AG04449 (cell line): ENCODE data around the gene TRPM4.

Experiments
- CTCF ChIA-PET: fragments of 350-600 bp; formaldehyde crosslinking; extraction: SDS; loops from one replicate; lab custom pipeline; 2021; ENCODE audit warnings: antibody characterized with exemption; lab: Yijun Ruan, JAX
- POLR2A ChIA-PET: fragments of 400-600, 350-600 bp; formaldehyde crosslinking; extraction: SDS; loops from one replicate; lab custom pipeline; 2020; ENCODE audit warnings: antibody characterized with exemption, inconsistent platforms; lab: Yijun Ruan, JAX
- DNase-seq: peaks from one replicate; pipeline ENCODE4 v3.0.0-alpha.2; 2010; ENCODE audit warnings: low read depth, low spot score
- H3K4me3 ChIP-seq: 2 replicates; pipeline ENCODE4 v1.5.1; 2011; ENCODE audit warnings: low read depth, mild to moderate bottlenecking, control low read depth, low read length
- TF ChIP-seq, protein P1 (sequence below): IDR thresholded peaks from one replicate; pipeline ENCODE4 v1.5.1; 2011; ENCODE audit warnings: mild to moderate bottlenecking, moderate library complexity, low read length, control low read depth, inconsistent platforms; ENCODE audit not compliant: insufficient read depth; ENCODE audit errors: missing control alignments

Gene TRPM4

DNA sequence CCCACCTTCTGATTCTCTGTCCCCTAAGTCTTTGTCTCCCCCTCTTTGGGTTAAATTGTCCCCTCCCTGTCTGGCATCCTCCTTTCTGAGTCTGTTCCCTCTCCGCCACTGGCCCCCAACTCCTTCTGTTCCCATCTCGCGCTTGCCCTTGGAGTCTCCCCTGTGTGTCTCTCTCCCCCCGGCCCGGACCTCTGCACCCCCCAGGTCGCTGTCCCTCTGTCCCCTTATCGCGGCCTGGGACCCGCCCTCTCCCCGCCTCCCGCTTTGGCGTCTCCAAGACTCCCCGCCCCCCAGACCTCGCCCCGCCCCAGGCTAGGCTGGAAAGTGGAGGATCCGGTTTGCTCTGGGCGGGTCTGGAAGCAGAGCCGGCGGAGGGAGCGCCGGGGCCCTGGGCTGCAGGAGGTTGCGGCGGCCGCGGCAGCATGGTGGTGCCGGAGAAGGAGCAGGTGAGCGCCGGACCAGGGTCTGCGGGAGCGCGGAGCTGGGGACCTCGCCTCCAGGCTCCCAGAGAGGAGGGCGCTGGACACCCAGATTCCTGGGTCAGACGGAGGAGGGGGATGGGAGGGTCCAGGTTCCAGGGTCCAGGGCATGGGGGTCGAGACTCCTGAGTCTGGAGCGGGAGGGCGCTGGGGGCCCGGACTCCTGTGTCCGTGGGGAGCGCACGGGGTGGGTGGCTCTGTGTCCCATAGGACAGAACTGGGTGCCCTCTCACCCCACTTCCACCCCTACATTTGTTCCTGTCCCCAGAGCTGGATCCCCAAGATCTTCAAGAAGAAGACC is at the start of gene TRPM4:
TRPM4 (plus strand) TSS at position 348 of the 780 bp plus-strand sequence; CDS start at position 423, 75 bp downstream.
- DNase-seq, result no peak
- H3K4me3 ChIP-seq, result peak within 1 kb of the TSS; percentile 93
- CTCF ChIA-PET, result interaction anchor here (1.1 to 1.8 kb wide), 2 partner anchors 41 to 44 kb away, joined by 3 to 4 read pairs; partner anchors contain the start of gene LIN7B

DNA sequence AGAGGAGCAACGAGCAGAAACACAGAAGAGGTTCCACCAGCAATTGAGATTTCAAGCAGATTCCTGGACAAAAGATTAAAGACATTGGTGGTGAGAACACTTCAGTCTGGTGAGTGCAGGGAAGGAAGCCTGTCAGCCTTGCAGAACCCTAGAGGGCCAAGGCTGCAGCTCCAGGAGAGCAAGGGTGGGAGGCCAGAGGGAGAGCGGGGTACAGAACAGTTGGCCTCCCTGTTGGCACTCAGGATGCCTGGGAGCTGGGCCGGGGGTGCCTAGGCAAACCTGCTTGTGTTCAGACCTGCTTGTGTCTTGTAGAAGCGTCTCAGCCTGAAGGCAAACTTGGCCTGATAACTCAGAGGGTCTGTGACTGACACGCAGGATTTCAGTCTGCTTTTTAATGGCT is 48.5 kb upstream of the TRPM4 start:
- DNase-seq, result no peak
- CTCF ChIA-PET, result interaction anchor here (0.6 to 4.6 kb wide), 5 partner anchors 9 to 90 kb away, joined by 3 to 62 read pairs (median 3); no protein-coding TSS in a partner anchor
- POLR2A ChIA-PET, result no interaction called here
- H3K4me3 ChIP-seq, result no peak overlapping the region
- TF ChIP-seq, protein P1, sequence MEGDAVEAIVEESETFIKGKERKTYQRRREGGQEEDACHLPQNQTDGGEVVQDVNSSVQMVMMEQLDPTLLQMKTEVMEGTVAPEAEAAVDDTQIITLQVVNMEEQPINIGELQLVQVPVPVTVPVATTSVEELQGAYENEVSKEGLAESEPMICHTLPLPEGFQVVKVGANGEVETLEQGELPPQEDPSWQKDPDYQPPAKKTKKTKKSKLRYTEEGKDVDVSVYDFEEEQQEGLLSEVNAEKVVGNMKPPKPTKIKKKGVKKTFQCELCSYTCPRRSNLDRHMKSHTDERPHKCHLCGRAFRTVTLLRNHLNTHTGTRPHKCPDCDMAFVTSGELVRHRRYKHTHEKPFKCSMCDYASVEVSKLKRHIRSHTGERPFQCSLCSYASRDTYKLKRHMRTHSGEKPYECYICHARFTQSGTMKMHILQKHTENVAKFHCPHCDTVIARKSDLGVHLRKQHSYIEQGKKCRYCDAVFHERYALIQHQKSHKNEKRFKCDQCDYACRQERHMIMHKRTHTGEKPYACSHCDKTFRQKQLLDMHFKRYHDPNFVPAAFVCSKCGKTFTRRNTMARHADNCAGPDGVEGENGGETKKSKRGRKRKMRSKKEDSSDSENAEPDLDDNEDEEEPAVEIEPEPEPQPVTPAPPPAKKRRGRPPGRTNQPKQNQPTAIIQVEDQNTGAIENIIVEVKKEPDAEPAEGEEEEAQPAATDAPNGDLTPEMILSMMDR, result no peak

More for the DNA sequence above, at the start of gene TRPM4:
- TF ChIP-seq, protein P1, result no peak
- POLR2A ChIA-PET, result no interaction called here

DNA sequence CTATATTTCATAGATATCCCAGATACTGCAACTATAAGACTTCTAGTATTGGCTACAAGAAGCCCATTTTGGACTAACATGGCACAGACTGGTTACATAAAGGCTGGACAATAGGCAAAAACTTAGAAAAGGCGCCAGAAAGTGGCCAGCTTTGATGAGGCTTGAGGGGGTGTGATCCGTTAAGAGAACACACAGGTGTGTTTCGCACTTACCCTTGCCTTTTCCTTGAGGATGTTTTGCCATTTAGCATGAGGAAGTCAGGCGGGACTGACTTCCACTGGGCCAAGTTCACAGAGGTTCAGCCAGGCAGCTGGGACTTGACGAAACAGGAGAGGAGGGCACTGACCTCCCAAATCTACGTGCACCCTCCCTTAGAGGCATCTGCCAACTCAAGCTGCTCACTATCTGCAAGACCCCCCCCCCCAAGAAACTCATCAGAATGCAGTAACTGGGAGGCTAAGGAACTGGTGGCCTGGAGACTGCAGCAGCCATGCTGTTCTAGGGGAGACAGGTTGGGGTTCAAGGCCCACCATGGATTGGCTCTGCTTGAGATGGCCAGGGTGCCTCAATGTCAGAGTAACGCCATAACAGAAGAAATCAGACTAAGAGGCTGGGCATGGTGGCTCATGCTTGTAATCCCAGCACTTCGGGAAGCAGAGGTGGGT is 47.9 kb upstream of the TRPM4 start:
- ChIA-PET POLR2A (interaction anchor here (0.7 kb wide), 1 partner anchor 39 kb away, joined by 3 read pairs; no protein-coding TSS in a partner anchor), CTCF (interaction anchor here (1.3 to 4.6 kb wide), 5 partner anchors 11 to 89 kb away, joined by 3 to 62 read pairs (median 6); no protein-coding TSS in a partner anchor)
- DNase-seq, result no peak

DNA sequence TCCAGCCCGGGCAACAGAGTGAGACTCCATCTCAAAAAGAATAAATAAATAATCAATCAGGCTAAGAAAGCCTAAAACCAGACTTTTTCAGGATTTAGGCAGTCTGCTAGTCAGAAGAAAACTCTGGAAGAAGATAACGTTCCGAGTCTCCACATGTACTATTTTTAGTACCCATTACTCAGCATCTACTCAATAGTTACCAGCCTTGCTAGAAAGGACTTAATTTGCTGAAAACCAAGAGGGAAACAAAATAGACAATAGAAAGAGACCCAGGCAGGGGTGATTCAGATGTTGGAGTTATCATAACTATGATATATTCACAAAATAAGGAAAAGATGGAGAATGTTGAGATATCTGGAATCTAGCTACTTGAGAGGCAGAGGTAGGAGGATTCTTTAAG is 47.0 kb upstream of the TRPM4 start:
- H3K4me3 ChIP-seq, result no peak overlapping the region
- POLR2A ChIA-PET, result no interaction called here
- TF ChIP-seq, protein P1, result no peak
- CTCF ChIA-PET, result interaction anchor here (1.1 to 4.6 kb wide), 4 partner anchors 11 to 115 kb away, joined by 3 to 62 read pairs (median 6); no protein-coding TSS in a partner anchor
- DNase-seq, result peak; percentile 12

More for the DNA sequence above, 47.9 kb upstream of the TRPM4 start:
- H3K4me3 ChIP-seq, result no peak overlapping the region
- TF ChIP-seq, protein P1, result no peak

DNA sequence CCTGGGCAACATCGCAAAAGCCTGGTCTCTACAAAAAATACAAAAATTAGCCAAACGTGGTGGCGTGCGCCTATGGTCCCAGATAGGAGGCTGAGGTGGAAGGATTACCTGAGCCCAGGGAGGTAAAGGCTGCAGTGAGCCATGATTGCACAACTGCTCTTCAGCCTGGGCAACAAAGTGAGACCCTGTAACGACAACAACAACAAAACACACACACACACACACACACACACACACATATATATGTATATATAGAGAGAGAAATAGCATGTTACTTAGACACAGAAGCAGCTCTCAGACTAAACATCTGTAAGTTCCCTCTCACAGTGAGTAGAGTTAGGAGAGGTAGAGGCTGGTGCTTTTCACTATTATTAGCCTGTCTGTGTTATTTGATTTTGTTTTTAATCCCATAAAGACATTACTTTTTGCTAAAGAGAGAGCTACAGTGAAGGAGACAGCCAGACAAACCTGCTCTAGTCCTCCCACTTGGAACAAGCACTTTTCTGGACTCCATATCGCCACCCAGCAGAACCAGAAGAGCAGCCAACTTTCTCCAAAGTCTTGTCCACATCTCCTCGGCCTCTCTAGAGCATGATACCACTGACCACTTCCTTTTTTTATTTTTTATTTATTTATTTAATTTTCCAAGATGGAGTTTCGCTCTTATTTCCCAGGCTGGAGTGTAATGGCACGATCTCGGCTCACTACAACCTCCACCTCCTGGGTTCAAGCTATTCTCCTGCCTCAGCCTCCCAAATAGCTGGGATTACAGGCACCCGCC is 46.2 kb upstream of the TRPM4 start:
- DNase-seq, result no peak
- TF ChIP-seq, protein P1, result no peak
- POLR2A ChIA-PET, result no interaction called here
- CTCF ChIA-PET, result interaction anchor here (1.1 to 4.6 kb wide), 6 partner anchors 12 to 114 kb away, joined by 3 to 62 read pairs (median 5); no protein-coding TSS in a partner anchor
- H3K4me3 ChIP-seq, result no peak overlapping the region
